Muscle layer of colon (tissue), 2 donors: ENCODE data around the gene TMEM114.

Experiments used
- H3K27ac ChIP-seq: one replicate; pipeline ENCODE4 v1.7.0; 2013; ENCODE audit warnings: low read depth, mild to moderate bottlenecking, low read length, moderate library complexity
- H3K27me3 ChIP-seq, 2 donors: one replicate each; pipeline ENCODE4 v1.7.0; 2013; ENCODE audit warnings: low read length in 2 of 2, mild to moderate bottlenecking in 2 of 2; ENCODE audit not compliant: insufficient read depth in 2 of 2, control insufficient read depth in 1 of 2
- H3K36me3 ChIP-seq: one replicate; pipeline ENCODE4 v1.7.0; 2013; ENCODE audit warnings: mild to moderate bottlenecking, low read length; ENCODE audit not compliant: insufficient read depth
- H3K4me1 ChIP-seq: one replicate; pipeline ENCODE4 v1.7.0; 2013; ENCODE audit warnings: mild to moderate bottlenecking, low read length; ENCODE audit not compliant: insufficient read depth
- H3K4me3 ChIP-seq, 2 donors: one replicate each; pipeline ENCODE4 v1.7.0; 2013; ENCODE audit warnings: low read length in 2 of 2, low read depth in 1 of 2, mild to moderate bottlenecking in 1 of 2, moderate library complexity in 1 of 2
- H3K9ac ChIP-seq: one replicate; pipeline ENCODE4 v1.7.0; 2013; ENCODE audit warnings: low read length
- H3K9me3 ChIP-seq: one replicate; pipeline ENCODE4 v1.7.0; 2013; ENCODE audit warnings: mild to moderate bottlenecking, low read length
- donor health status: abdominal sarcoma.
- donor health status: Adenocarcinoma of cecum.

Gene TMEM114

GRCh38 chr16:8625491-8626087 is 35.3 kb upstream of the TMEM114 start:
- Histone ChIP-seq H3K9me3 (no peaks in the 10 kb centered on the region), H3K27ac (no peak overlapping the region), H3K27me3 (no peaks in the 10 kb centered on the region), H3K9ac (no peak overlapping the region), H3K4me1 (peaks cover 14% of the 10 kb centered on the region), H3K36me3 (peaks cover 50% of the 10 kb centered on the region), H3K4me3 (no peak overlapping the region)

DNA sequence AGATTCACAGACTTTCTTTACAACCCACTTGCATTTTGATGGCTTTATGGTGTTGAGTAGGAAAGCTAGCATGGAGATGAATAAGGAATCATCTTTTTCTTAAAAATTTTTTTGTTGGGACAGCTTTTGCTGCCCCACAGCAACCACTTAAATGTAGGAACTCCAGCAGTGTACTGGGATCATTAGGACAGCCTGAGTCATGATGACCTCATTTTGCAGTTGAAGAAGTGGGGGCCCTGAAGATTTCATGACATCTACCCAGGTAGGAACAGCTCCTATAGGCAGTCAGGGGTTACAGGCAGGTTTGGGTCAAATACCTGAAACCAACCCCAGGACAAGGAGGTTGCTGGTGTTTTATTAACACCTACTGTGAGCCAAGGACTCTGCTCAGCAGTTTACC is 33.3 kb upstream of the TMEM114 start:
- H3K4me3 ChIP-seq, result no peak overlapping the region
- H3K9me3 ChIP-seq, result no peaks in the 10 kb centered on the region
- no peak overlapping the region for H3K9ac ChIP-seq
- peaks cover 30% of the 10 kb centered on the region for H3K36me3 ChIP-seq
- H3K4me1 ChIP-seq, result peaks cover 14% of the 10 kb centered on the region
- H3K27ac ChIP-seq, result no peak overlapping the region
- no peaks in the 10 kb centered on the region for H3K27me3 ChIP-seq

DNA sequence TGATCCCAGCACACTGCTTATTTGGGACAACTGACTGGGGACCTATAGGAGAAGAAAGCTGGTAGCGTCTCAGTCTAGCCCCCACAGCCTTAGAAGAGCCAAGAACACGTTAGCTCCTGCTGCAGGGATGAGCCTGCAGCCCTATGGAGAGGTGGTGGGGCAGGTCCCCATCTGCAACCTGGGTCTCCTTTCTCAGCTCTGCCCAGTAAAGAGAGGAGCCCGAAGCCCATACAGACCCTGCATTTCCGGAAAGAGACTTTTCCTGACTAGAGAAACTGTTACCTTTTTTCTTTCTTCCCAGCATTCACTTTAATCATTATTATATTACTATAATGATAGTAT is 32.0 kb upstream of the TMEM114 start:
- Histone ChIP-seq H3K36me3 (peaks cover 17% of the 10 kb centered on the region), H3K4me3 (peak overlapping the region; percentile 99 to 100), H3K27me3 (no peaks in the 10 kb centered on the region), H3K9me3 (no peaks in the 10 kb centered on the region), H3K4me1 (peaks cover 14% of the 10 kb centered on the region), H3K27ac (peak overlapping the region; percentile 81), H3K9ac (peak overlapping the region; percentile 95)

DNA sequence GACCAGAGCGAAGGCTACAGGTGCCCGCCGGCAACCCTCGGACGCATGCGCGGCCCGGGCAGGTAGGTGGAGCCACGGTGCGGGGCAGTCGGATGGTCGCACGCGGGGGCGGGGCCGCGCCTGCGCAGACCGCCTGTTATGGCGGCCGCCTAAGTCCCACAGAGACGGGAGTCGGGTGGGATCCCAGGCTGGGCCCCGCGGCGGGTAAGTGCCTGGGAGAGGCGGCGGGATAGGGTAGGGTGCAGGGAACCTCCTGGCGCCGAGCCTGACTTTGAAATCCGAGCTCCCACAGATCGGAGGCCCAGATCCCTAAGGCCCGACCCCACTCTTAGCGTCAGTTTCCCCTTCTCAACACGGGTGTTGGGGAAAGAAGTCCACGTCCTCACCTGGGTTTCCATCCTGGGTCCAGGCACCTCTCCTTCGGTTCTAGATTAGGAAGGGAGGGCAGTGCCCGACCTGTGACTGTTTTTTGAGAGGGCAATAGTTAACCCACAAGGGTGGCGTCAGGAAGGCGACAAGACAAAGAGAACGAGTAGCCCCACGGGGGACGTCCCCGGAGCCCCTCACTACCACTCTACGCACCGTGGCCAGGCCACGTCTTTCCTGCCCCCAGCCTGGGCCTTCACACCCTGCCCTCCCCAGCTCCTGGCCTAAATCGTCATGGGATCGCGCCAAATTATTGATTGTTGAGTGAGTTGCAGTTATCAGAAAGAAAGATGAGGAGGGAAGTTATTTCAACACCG is 31.4 kb upstream of the TMEM114 start, which contains the start of gene METTL22:
Gene METTL22 (plus strand): TSS at position 127 of the 743 bp plus-strand sequence. CDS start 3,968 bp downstream, outside the sequence.
- Histone ChIP-seq H3K27me3 (no peaks in the 10 kb centered on the region), H3K9me3 (no peaks in the 10 kb centered on the region), H3K36me3 (peaks cover 11% of the 10 kb centered on the region), H3K4me3 (peak within 1 kb of the TSS; percentile 99 to 100), H3K9ac (peak within 1 kb of the TSS; percentile 95), H3K4me1 (peaks cover 14% of the 10 kb centered on the region), H3K27ac (peak within 1 kb of the TSS; percentile 81)

DNA sequence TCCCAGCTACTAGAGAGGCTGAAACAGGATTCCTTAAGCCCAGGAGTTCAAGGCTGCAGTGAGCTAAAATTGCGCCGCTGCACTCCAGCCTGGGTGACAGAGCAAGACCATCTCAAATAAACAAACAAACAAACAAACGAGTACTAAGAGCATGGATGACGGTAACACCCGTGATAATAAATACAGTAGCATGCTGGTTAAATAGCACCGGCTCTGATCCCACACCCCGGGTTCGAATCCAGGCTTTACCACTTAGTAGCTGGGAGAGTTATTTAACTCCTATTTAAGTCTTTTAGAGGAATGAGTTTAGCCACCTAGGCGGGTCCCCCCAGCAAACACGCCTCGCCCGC is 30.9 kb upstream of the TMEM114 start:
- H3K27me3 ChIP-seq, result no peaks in the 10 kb centered on the region
- H3K9me3 ChIP-seq, result no peaks in the 10 kb centered on the region
- H3K27ac ChIP-seq, result peak overlapping the region; percentile 64

GRCh38 chr16:8620535-8620934 is 30.2 kb upstream of the TMEM114 start:
- Histone ChIP-seq H3K9me3 (no peaks in the 10 kb centered on the region), H3K4me3 (no peak overlapping the region), H3K27me3 (no peaks in the 10 kb centered on the region), H3K36me3 (peaks cover 3% of the 10 kb centered on the region), H3K4me1 (peaks cover 14% of the 10 kb centered on the region), H3K9ac (no peak overlapping the region), H3K27ac (no peak overlapping the region)

More for the DNA sequence above, 30.9 kb upstream of the TMEM114 start:
- Histone ChIP-seq H3K4me1 (peaks cover 14% of the 10 kb centered on the region), H3K4me3 (peak overlapping the region; percentile 99 to 100), H3K9ac (peak overlapping the region; percentile 95), H3K36me3 (peaks cover 9% of the 10 kb centered on the region)

- Histone ChIP-seq H3K36me3 (no peaks in the 10 kb centered on the region), H3K27me3 (no peaks in the 10 kb centered on the region), H3K9ac (no peak overlapping the region), H3K4me1 (peaks cover 14% of the 10 kb centered on the region), H3K27ac (no peak overlapping the region), H3K4me3 (no peak overlapping the region), H3K9me3 (no peaks in the 10 kb centered on the region)
Measured at GRCh38 chr16:8619671-8620370, 29.5 kb upstream of the TMEM114 start.

DNA sequence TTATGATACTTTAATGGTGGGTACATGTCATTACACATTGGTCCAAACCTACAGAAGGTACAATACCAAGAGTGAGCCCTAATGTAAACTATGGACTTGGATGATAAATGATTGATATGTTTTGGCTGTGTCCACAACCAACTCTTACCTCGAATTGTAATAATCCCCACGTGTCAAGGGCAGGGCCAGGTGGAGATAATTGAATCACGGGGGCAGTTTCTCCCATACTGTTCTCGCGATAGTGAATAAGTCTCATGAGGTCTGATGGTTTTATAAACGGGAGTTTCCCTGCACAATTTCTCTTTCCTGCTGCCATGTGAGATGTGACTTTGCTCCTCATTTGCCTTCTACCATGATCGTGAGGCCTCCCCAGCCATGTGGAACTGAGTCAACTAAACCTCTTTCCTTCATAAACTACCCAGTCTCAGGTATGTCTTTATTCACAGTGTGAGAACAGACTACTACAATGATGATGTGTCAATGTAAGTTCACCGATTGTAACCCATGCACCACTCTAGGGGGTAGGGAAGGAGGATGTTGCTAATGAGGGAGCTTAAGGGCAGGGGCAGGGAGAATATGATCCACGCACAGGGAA is 24.2 kb upstream of the TMEM114 start:
- no peaks in the 10 kb centered on the region for H3K36me3 ChIP-seq
- H3K9ac ChIP-seq, result no peak overlapping the region
- H3K27ac ChIP-seq, result no peak overlapping the region
- H3K4me1 ChIP-seq, result no peaks in the 10 kb centered on the region
- no peaks in the 10 kb centered on the region for H3K27me3 ChIP-seq
- no peak overlapping the region for H3K4me3 ChIP-seq
- no peaks in the 10 kb centered on the region for H3K9me3 ChIP-seq

GRCh38 chr16:8611886-8612600 is 21.7 kb upstream of the TMEM114 start:
- Histone ChIP-seq H3K27me3 (no peaks in the 10 kb centered on the region), H3K27ac (no peak overlapping the region), H3K9ac (no peak overlapping the region), H3K9me3 (no peaks in the 10 kb centered on the region), H3K36me3 (no peaks in the 10 kb centered on the region), H3K4me1 (no peaks in the 10 kb centered on the region), H3K4me3 (no peak overlapping the region)

DNA sequence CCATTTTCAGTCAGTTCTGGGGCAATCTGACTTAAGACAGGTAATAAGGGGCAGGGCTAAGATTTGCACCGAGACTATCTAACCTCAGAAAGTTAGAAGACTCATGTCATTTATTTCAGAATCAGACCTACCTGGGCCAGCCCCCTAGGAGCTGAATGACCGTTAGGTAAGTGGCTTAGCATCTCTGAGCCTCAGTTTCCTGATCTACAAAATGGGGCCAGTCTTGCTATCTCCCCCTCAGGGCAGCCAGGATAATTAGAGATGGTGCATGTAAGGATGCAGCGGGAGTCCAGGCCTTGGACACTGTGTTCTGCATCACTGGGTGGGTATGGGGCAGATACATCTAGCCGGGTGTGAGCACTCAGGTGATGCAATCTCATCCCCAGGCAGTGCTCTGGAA is 20.8 kb upstream of the TMEM114 start:
- Histone ChIP-seq H3K36me3 (no peaks in the 10 kb centered on the region), H3K4me1 (no peaks in the 10 kb centered on the region), H3K4me3 (no peak overlapping the region), H3K27me3 (no peaks in the 10 kb centered on the region), H3K27ac (no peak overlapping the region), H3K9ac (no peak overlapping the region), H3K9me3 (no peaks in the 10 kb centered on the region)

DNA sequence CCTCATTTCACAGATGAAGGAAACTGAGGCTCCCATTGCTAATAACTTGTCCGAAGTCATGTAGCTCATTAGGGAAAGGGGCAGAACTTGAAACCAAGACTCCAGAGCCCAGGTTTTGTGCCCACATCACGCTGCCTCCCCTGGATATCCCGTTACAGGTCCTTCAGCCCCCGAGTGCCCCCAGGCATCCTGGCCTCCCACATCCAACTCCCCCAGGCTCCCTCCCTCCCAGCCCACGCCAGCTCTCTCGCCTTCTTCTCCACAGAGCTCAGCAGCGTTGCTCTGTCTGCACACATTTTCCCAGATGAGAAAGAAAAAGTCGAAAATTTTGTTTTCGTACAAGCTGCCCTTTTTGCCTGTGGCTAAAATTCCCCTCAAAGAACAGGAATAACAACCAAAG is 16.9 kb upstream of the TMEM114 start:
- Histone ChIP-seq H3K4me1 (no peaks in the 10 kb centered on the region), H3K9me3 (no peaks in the 10 kb centered on the region), H3K4me3 (no peak overlapping the region), H3K36me3 (no peaks in the 10 kb centered on the region), H3K27ac (no peak overlapping the region), H3K27me3 (no peaks in the 10 kb centered on the region), H3K9ac (no peak overlapping the region)
